HG02884 (cell line): ENCODE data around the gene EXOC4.

Experiments
- ATAC-seq: cut with Tn5 transposase; IDR thresholded peaks from one replicate; pipeline ENCODE4 v1.9.1; 2021; ENCODE audit warnings: mild to moderate bottlenecking, moderate library complexity; ENCODE audit not compliant: unreplicated experiment

Gene EXOC4

GRCh38 chr7:133741078-133741477 is 488.2 kb downstream of the EXOC4 start:
- ATAC-seq = no peak

GRCh38 chr7:133741703-133742102 is 488.8 kb downstream of the EXOC4 start:
- no peak for ATAC-seq

GRCh38 chr7:133742709-133743538 is 490.0 kb downstream of the EXOC4 start:
- no peak for ATAC-seq

- ATAC-seq = no peak
Measured at GRCh38 chr7:133744451-133744850, 491.6 kb downstream of the EXOC4 start.

- ATAC-seq = no peak
Measured at GRCh38 chr7:133746305-133746704, 493.4 kb downstream of the EXOC4 start.

GRCh38 chr7:133746847-133747246 is 494.0 kb downstream of the EXOC4 start:
- ATAC-seq = no peak

- ATAC-seq = no peak
Measured at GRCh38 chr7:133748443-133749407, 495.8 kb downstream of the EXOC4 start.

- ATAC-seq = no peak
Measured at GRCh38 chr7:133750287-133750686, 497.4 kb downstream of the EXOC4 start.

- ATAC-seq = no peak
Measured at GRCh38 chr7:133751079-133751478, 498.2 kb downstream of the EXOC4 start.

GRCh38 chr7:133753513-133753912 is 500.6 kb downstream of the EXOC4 start:
- no peak for ATAC-seq

GRCh38 chr7:133754708-133755107 is 501.8 kb downstream of the EXOC4 start:
- no peak for ATAC-seq

- ATAC-seq = no peak
Measured at GRCh38 chr7:133755901-133756300, 503.0 kb downstream of the EXOC4 start.

- no peak for ATAC-seq
Measured at GRCh38 chr7:133761443-133761842, 508.6 kb downstream of the EXOC4 start.

- ATAC-seq = no peak
Measured at GRCh38 chr7:133763076-133763640, 510.3 kb downstream of the EXOC4 start.

- ATAC-seq = no peak
Measured at GRCh38 chr7:133769668-133770067, 516.8 kb downstream of the EXOC4 start.

GRCh38 chr7:133770863-133771492 is 518.1 kb downstream of the EXOC4 start:
- no peak for ATAC-seq

GRCh38 chr7:133771788-133772419 is 519.0 kb downstream of the EXOC4 start:
- ATAC-seq = no peak

- ATAC-seq = no peak
Measured at GRCh38 chr7:133773601-133774000, 520.7 kb downstream of the EXOC4 start.

- no peak for ATAC-seq
Measured at GRCh38 chr7:133775201-133775600, 522.3 kb downstream of the EXOC4 start.

- ATAC-seq = no peak
Measured at GRCh38 chr7:133776266-133776665, 523.4 kb downstream of the EXOC4 start.
